Ishikawa (cell line): ENCODE measurements around the gene RSPH4A.

Experiments used
- CEBPB ChIP-seq: IDR thresholded peaks from 2 replicates; pipeline ENCODE4 v1.6.1; 2012
- CREB1 ChIP-seq: IDR thresholded peaks from 2 replicates; pipeline ENCODE4 v1.6.1; 2012; ENCODE audit warnings: low read depth
- EP300 ChIP-seq: IDR thresholded peaks from 2 replicates; pipeline ENCODE4 v1.6.1; 2012; ENCODE audit warnings: borderline replicate concordance
- NFIC ChIP-seq: IDR thresholded peaks from 2 replicates; pipeline ENCODE4 v1.6.1; 2012
- RAD21 ChIP-seq: IDR thresholded peaks from 2 replicates; pipeline ENCODE4 v1.6.1; 2012; ENCODE audit warnings: low read depth
- YY1 ChIP-seq: IDR thresholded peaks from 2 replicates; pipeline ENCODE4 v1.6.1; 2012; ENCODE audit warnings: low read depth
- TF ChIP-seq, protein P1 (sequence below): IDR thresholded peaks from 2 replicates; pipeline ENCODE4 v1.6.1; 2012

DNA sequence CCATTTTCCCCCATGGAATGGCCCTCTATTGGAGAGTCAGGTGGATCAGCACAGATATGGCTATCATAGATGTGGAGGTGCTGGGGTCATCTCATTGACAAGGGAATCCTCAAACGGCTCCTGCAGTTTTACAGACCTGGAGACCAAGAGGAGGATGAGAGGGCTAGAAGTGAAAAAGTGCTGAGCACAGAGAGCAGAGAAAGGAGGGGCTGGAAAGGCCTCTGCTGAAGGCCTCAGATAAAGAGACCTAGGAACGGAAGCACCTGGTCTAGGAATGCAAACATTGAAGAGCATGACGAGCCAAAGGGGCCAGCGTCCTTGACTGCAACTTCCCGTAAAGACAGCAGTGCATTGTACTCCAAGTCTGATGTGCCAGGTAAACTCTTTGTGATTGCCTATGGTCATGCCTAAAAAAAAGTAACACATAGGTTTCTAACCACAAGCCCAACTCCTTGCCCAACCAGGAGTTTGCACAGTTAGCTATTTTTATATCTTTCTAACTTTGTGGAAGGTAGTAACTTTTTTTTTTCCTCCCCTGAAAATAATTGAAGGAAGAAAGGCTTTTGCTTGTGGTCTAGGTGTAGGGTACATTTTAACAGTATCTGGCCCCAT is 15.2 kb downstream of the RSPH4A start:
- no peak for TF ChIP-seq EP300
- no peak for TF ChIP-seq RAD21
- TF ChIP-seq, protein P1, sequence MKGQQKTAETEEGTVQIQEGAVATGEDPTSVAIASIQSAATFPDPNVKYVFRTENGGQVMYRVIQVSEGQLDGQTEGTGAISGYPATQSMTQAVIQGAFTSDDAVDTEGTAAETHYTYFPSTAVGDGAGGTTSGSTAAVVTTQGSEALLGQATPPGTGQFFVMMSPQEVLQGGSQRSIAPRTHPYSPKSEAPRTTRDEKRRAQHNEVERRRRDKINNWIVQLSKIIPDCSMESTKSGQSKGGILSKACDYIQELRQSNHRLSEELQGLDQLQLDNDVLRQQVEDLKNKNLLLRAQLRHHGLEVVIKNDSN, result no peak
- TF ChIP-seq YY1, result no peak
- no peak for TF ChIP-seq CEBPB
- no peak for TF ChIP-seq CREB1
- TF ChIP-seq NFIC, result no peak
